GM23338 (cell line): ENCODE measurements around the gene MYO7B. TPM values are rescaled to one million over a fixed set of nuclear protein-coding genes. Genes with fewer than 3 reads are reported as not detected.

Experiments
- ATAC-seq: fragments of 200-7000 bp; cut with Tn5 transposase; 3 replicates; pipeline ENCODE4 v1.9.1; 2020
- DNase-seq: peaks from one replicate; pipeline ENCODE4 v3.0.0-alpha.2; 2015; ENCODE audit warnings: low spot score
- H2AFZ ChIP-seq: fragments of 200-600 bp; sonication (generic); 2 replicates; pipeline ENCODE4 v1.8.0; 2016; ENCODE audit warnings: antibody characterized with exemption, mild to moderate bottlenecking, moderate library complexity
- H3F3A ChIP-seq: fragments of 200-600 bp; sonication (generic); replicated peaks from 2 replicates; pipeline ENCODE4 v1.8.0; 2017; ENCODE audit warnings: antibody characterized with exemption, mixed run types, low read depth
- H3K27ac ChIP-seq: fragments of 200-600 bp; sonication (generic); 2 replicates; pipeline ENCODE4 v1.6.1; 2016; ENCODE audit warnings: low read depth
- H3K27me3 ChIP-seq: fragments of 200-600 bp; sonication (generic); 2 replicates; pipeline ENCODE4 v1.8.0; 2016; ENCODE audit warnings: mild to moderate bottlenecking, mixed run types, moderate library complexity; ENCODE audit not compliant: insufficient read depth
- H3K36me3 ChIP-seq: fragments of 200-600 bp; sonication (generic); 2 replicates; pipeline ENCODE4 v1.8.0; 2016; ENCODE audit warnings: mild to moderate bottlenecking; ENCODE audit not compliant: insufficient read depth
- H3K4me1 ChIP-seq: fragments of 200-600 bp; sonication (generic); 2 replicates; pipeline ENCODE4 v1.8.0; 2016; ENCODE audit warnings: mild to moderate bottlenecking, moderate library complexity; ENCODE audit not compliant: insufficient read depth
- H3K4me2 ChIP-seq: fragments of 200-600 bp; sonication (generic); 2 replicates; pipeline ENCODE4 v1.7.1; 2017; ENCODE audit warnings: mixed run types
- H3K4me3 ChIP-seq: fragments of 200-600 bp; sonication (generic); 2 replicates; pipeline ENCODE4 v1.6.1; 2016; ENCODE audit warnings: mixed run types
- H3K79me2 ChIP-seq: fragments of 200-600 bp; sonication (generic); replicated peaks from 2 replicates; pipeline ENCODE4 v1.8.0; 2017; ENCODE audit warnings: mild to moderate bottlenecking; ENCODE audit not compliant: insufficient read depth
- H3K9me2 ChIP-seq: fragments of 200-600 bp; sonication (generic); 2 replicates; pipeline ENCODE4 v1.8.0; 2017; ENCODE audit not compliant: insufficient read depth
- H4K20me1 ChIP-seq: fragments of 200-600 bp; sonication (generic); replicated peaks from 2 replicates; pipeline ENCODE4 v1.8.0; 2017; ENCODE audit warnings: mild to moderate bottlenecking; ENCODE audit not compliant: insufficient read depth
- H3K27ac Mint-ChIP-seq: 2 replicates; pipeline ENCODE4 v1.8.0; 2020; ENCODE audit warnings: inconsistent platforms, mild to moderate bottlenecking, moderate library complexity, mixed read lengths
- H3K27me3 Mint-ChIP-seq: 3 replicates; pipeline ENCODE4 v1.8.0; 2022; ENCODE audit warnings: low read depth, mild to moderate bottlenecking, moderate library complexity, mixed read lengths, inconsistent platforms; ENCODE audit not compliant: insufficient read depth, poor library complexity
- H3K36me3 Mint-ChIP-seq: 3 replicates; pipeline ENCODE4 v1.8.0; 2021; ENCODE audit warnings: low read depth, mild to moderate bottlenecking, inconsistent platforms, moderate library complexity, mixed read lengths
- H3K4me1 Mint-ChIP-seq: 3 replicates; pipeline ENCODE4 v1.8.0; 2020; ENCODE audit warnings: mild to moderate bottlenecking, inconsistent platforms, mixed read lengths
- H3K4me3 Mint-ChIP-seq: 3 replicates; pipeline ENCODE4 v1.8.0; 2021; ENCODE audit warnings: moderate library complexity, mild to moderate bottlenecking, inconsistent platforms, mixed read lengths
- H3K9me3 Mint-ChIP-seq: 3 replicates; pipeline ENCODE4 v1.8.0; 2020; ENCODE audit warnings: moderate library complexity, mild to moderate bottlenecking, inconsistent platforms, mixed read lengths
- EZH2phosphoT487 ChIP-seq: fragments of 200-600 bp; sonication (generic); IDR thresholded peaks from one replicate; pipeline ENCODE4 v1.8.1; 2018; ENCODE audit warnings: antibody characterized with exemption; ENCODE audit not compliant: unreplicated experiment
- JUNB ChIP-seq: IDR thresholded peaks from one replicate; pipeline ENCODE4 v1.6.1; 2016; ENCODE audit warnings: antibody characterized with exemption; ENCODE audit not compliant: unreplicated experiment
- NANOG ChIP-seq: IDR thresholded peaks from 2 replicates; pipeline ENCODE4 v1.6.1; 2016; ENCODE audit warnings: antibody characterized with exemption, borderline replicate concordance
- STAT1 ChIP-seq: IDR thresholded peaks from one replicate; pipeline ENCODE4 v1.6.1; 2016; ENCODE audit warnings: antibody characterized with exemption; ENCODE audit not compliant: unreplicated experiment
- polyA plus RNA-seq: library from polyadenylated mRNA; unstranded; fragments of >200 nt; fragmentation: Nextera tagmentation; extraction: Ambion mirVana; gene quantifications from 2 replicates; pipeline ENCODE4 v1.2.1, GENCODE V29; 2016
- total RNA-seq: library from RNA; depleted of rRNA; stranded (reverse); fragments of >200 nt; shearing (Covaris generic); gene quantifications from 2 replicates; pipeline ENCODE4 v1.2.3, GENCODE V29; 2014
- TF ChIP-seq, protein P1 (sequence below): fragments of 250-450 bp; sonication (Bioruptor Pico); IDR thresholded peaks from 2 replicates; pipeline ENCODE4 v1.5.0; 2020; ENCODE audit warnings: mild to moderate bottlenecking, moderate library complexity

Gene MYO7B
- total and polyA plus RNA-seq, 2 experiments from 2014 or later, result not detected

GRCh38 chr2:127647242-127648190 is 112.0 kb downstream of the MYO7B start:
- peak overlapping the region; percentile 30; the same call in 1 of the 2 replicates for H3K27ac Mint-ChIP-seq
- no peak for TF ChIP-seq STAT1
- no peak for TF ChIP-seq JUNB
- TF ChIP-seq NANOG, result no peak
- TF ChIP-seq, protein P1, sequence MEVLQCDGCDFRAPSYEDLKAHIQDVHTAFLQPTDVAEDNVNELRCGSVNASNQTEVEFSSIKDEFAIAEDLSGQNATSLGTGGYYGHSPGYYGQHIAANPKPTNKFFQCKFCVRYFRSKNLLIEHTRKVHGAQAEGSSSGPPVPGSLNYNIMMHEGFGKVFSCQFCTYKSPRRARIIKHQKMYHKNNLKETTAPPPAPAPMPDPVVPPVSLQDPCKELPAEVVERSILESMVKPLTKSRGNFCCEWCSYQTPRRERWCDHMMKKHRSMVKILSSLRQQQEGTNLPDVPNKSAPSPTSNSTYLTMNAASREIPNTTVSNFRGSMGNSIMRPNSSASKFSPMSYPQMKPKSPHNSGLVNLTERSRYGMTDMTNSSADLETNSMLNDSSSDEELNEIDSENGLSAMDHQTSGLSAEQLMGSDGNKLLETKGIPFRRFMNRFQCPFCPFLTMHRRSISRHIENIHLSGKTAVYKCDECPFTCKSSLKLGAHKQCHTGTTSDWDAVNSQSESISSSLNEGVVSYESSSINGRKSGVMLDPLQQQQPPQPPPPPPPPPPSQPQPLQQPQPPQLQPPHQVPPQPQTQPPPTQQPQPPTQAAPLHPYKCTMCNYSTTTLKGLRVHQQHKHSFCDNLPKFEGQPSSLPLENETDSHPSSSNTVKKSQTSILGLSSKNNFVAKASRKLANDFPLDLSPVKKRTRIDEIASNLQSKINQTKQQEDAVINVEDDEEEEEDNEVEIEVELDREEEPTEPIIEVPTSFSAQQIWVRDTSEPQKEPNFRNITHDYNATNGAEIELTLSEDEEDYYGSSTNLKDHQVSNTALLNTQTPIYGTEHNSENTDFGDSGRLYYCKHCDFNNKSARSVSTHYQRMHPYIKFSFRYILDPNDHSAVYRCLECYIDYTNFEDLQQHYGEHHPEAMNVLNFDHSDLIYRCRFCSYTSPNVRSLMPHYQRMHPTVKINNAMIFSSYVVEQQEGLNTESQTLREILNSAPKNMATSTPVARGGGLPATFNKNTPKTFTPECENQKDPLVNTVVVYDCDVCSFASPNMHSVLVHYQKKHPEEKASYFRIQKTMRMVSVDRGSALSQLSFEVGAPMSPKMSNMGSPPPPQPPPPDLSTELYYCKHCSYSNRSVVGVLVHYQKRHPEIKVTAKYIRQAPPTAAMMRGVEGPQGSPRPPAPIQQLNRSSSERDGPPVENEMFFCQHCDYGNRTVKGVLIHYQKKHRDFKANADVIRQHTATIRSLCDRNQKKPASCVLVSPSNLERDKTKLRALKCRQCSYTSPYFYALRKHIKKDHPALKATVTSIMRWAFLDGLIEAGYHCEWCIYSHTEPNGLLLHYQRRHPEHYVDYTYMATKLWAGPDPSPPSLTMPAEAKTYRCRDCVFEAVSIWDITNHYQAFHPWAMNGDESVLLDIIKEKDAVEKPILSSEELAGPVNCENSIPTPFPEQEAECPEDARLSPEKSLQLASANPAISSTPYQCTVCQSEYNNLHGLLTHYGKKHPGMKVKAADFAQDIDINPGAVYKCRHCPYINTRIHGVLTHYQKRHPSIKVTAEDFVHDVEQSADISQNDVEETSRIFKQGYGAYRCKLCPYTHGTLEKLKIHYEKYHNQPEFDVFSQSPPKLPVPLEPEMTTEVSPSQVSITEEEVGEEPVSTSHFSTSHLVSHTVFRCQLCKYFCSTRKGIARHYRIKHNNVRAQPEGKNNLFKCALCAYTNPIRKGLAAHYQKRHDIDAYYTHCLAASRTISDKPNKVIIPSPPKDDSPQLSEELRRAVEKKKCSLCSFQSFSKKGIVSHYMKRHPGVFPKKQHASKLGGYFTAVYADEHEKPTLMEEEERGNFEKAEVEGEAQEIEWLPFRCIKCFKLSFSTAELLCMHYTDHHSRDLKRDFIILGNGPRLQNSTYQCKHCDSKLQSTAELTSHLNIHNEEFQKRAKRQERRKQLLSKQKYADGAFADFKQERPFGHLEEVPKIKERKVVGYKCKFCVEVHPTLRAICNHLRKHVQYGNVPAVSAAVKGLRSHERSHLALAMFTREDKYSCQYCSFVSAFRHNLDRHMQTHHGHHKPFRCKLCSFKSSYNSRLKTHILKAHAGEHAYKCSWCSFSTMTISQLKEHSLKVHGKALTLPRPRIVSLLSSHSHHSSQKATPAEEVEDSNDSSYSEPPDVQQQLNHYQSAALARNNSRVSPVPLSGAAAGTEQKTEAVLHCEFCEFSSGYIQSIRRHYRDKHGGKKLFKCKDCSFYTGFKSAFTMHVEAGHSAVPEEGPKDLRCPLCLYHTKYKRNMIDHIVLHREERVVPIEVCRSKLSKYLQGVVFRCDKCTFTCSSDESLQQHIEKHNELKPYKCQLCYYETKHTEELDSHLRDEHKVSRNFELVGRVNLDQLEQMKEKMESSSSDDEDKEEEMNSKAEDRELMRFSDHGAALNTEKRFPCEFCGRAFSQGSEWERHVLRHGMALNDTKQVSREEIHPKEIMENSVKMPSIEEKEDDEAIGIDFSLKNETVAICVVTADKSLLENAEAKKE (CRISPR knock-in tag), result no peak
- H3F3A ChIP-seq, result no peaks in the 10 kb centered on the region
- H3K36me3 ChIP-seq, result no peaks in the 10 kb centered on the region
- ATAC-seq (peak; percentile 7; the same call in 2 of the 3 replicates), DNase-seq (no peak)
- no peaks in the 10 kb centered on the region for H4K20me1 ChIP-seq
- no peak overlapping the region for H2AFZ ChIP-seq
- H3K4me3 Mint-ChIP-seq, result no peak overlapping the region; the same call in 2 of the 3 replicates
- peaks cover 11% of the 10 kb centered on the region for H3K4me1 Mint-ChIP-seq
- H3K36me3 Mint-ChIP-seq, result no peaks in the 10 kb centered on the region; the same call in 2 of the 3 replicates
- peaks cover 10% of the 10 kb centered on the region for H3K27me3 Mint-ChIP-seq
- no peak overlapping the region for H3K4me2 ChIP-seq
- H3K27me3 ChIP-seq, result no peaks in the 10 kb centered on the region
- H3K27ac ChIP-seq, result no peak overlapping the region
- no peaks in the 10 kb centered on the region for H3K79me2 ChIP-seq
- H3K9me3 Mint-ChIP-seq, result no peaks in the 10 kb centered on the region
- no peaks in the 10 kb centered on the region for H3K4me1 ChIP-seq
- H3K4me3 ChIP-seq, result no peak overlapping the region
- H3K9me2 ChIP-seq, result no peaks in the 10 kb centered on the region

- H3K27me3 ChIP-seq, result no peaks in the 10 kb centered on the region
- no peak overlapping the region for H3K4me3 ChIP-seq
- no peaks in the 10 kb centered on the region for H3K36me3 ChIP-seq
- Mint-ChIP-seq H3K4me1 (peaks cover 11% of the 10 kb centered on the region), H3K9me3 (no peaks in the 10 kb centered on the region), H3K27me3 (peaks cover 16% of the 10 kb centered on the region), H3K27ac (no peak overlapping the region), H3K4me3 (no peak overlapping the region), H3K36me3 (no peaks in the 10 kb centered on the region; the same call in 2 of the 3 replicates)
- H3K27ac ChIP-seq, result no peak overlapping the region
- H4K20me1 ChIP-seq, result no peaks in the 10 kb centered on the region
- no peaks in the 10 kb centered on the region for H3K4me1 ChIP-seq
- no peaks in the 10 kb centered on the region for H3K9me2 ChIP-seq
- H3K79me2 ChIP-seq, result no peaks in the 10 kb centered on the region
- no peak for TF ChIP-seq EZH2phosphoT487
- no peak for ATAC-seq
- H3K4me2 ChIP-seq, result no peak overlapping the region
- no peaks in the 10 kb centered on the region for H3F3A ChIP-seq
- no peak overlapping the region for H2AFZ ChIP-seq
- DNase-seq, result no peak
These were observed 112.8 kb downstream of the MYO7B start for GRCh38 chr2:127648321-127648720.
